K562 (cell line): Measurements from ENCODE around the gene AGPAT2. TPM values are rescaled to one million over a fixed set of nuclear protein-coding genes. Genes with fewer than 3 reads are reported as not detected.

Experiments
- CREM ChIP-seq: IDR thresholded peaks from 2 replicates; pipeline ENCODE4 v1.6.1; 2014; ENCODE audit warnings: antibody characterized with exemption, low read depth
- CSDE1 ChIP-seq, 2 experiments: fragments of 450-650 bp; IDR thresholded peaks; 2 replicates each; pipeline ENCODE4 v1.6.1; 2016; ENCODE audit warnings: mild to moderate bottlenecking in 1 of 2
- MBD2 ChIP-seq: sonication (generic); IDR thresholded peaks from 2 replicates; pipeline ENCODE4 v1.6.1; 2016; ENCODE audit warnings: low read depth, borderline replicate concordance
- MED1 ChIP-seq: sonication (generic); formaldehyde crosslinking; IDR thresholded peaks from 2 replicates; pipeline ENCODE4 v1.8.1; 2023; ENCODE audit warnings: missing genetic modification reagents, borderline replicate concordance
- MYC ChIP-seq, 2 experiments: fragments of 250-450 bp in 1 of 2; sonication (Bioruptor Pico) in 1 of 2; IDR thresholded peaks; 2 replicates each; pipeline versions ENCODE4 v1.5.1 to v1.6.1; 2012 to 2021; ENCODE audit warnings: low read depth in 2 of 2, borderline replicate concordance in 1 of 2, improper control_type of control experiment in 1 of 2, low read length in 1 of 2, mild to moderate bottlenecking in 1 of 2, moderate library complexity in 1 of 2
- PCBP1 ChIP-seq: fragments of 200-400 bp; formaldehyde crosslinking; IDR thresholded peaks from 2 replicates; pipeline ENCODE4 v1.6.1; 2018; ENCODE audit warnings: mild to moderate bottlenecking, low read depth, low read length; ENCODE audit not compliant: poor library complexity, severe bottlenecking
- RFX1 ChIP-seq: fragments of 450-650 bp; IDR thresholded peaks from 2 replicates; pipeline ENCODE4 v1.6.1; 2016; ENCODE audit warnings: mild to moderate bottlenecking, moderate library complexity
- SIN3B ChIP-seq: fragments of 450-650 bp; IDR thresholded peaks from 2 replicates; pipeline ENCODE4 v1.6.1; 2017; ENCODE audit warnings: low read depth, mild to moderate bottlenecking, moderate library complexity
- SMARCB1 ChIP-seq: IDR thresholded peaks from 2 replicates; pipeline ENCODE4 v1.6.1; 2011; ENCODE audit warnings: improper control_type of control experiment, low read depth; ENCODE audit not compliant: insufficient read length
- SMC3 ChIP-seq: conservative IDR thresholded peaks from 2 replicates; pipeline ENCODE4 v1.6.1; 2011; ENCODE audit warnings: low read depth, low read length, improper control_type of control experiment; ENCODE audit not compliant: insufficient read depth
- TEAD1 ChIP-seq, 2 experiments: fragments of 450-650 bp in 1 of 2; sonication (generic) in 1 of 2; formaldehyde crosslinking; IDR thresholded peaks; 2 replicates each; pipeline versions ENCODE4 v1.4.0 to v1.8.0; 2020 to 2022; ENCODE audit warnings: mild to moderate bottlenecking in 2 of 2, missing genetic modification reagents in 1 of 2
- TFAM ChIP-seq: fragments of 250-450 bp; sonication (Bioruptor Pico); conservative IDR thresholded peaks from 2 replicates; pipeline ENCODE4 v1.5.0; 2021; ENCODE audit warnings: mild to moderate bottlenecking, moderate library complexity
- ZNF217 ChIP-seq: sonication (generic); formaldehyde crosslinking; IDR thresholded peaks from 2 replicates; pipeline ENCODE4 v1.8.0; 2022; ENCODE audit warnings: mild to moderate bottlenecking, missing genetic modification reagents
- ZNF263 ChIP-seq: sonication (generic); formaldehyde crosslinking; IDR thresholded peaks from 2 replicates; pipeline ENCODE4 v1.8.0; 2022; ENCODE audit warnings: mild to moderate bottlenecking, missing genetic modification reagents, borderline replicate concordance
- ZNF507 ChIP-seq: conservative IDR thresholded peaks from 2 replicates; pipeline ENCODE4 v1.6.1; 2017; ENCODE audit warnings: missing genetic modification characterization, missing compliant biosample characterization
- polyA plus RNA-seq, 8 experiments: library from polyadenylated mRNA; depleted of rRNA in 4 of 8; stranded (reverse) in 5 of 8; unstranded in 3 of 8; fragments of >200 nt; fragmentation: Nextera tagmentation in 2 of 8; fragmentation: Illumina TruSeq in 1 of 8; extraction: Ambion mirVana in 2 of 8; extraction: Trizol in 1 of 8; gene quantifications; 2 replicates each; pipeline versions ENCODE4 v1.2.1 to v1.2.3, GENCODE V29; 2011 to 2014; ENCODE audit warnings: inconsistent platforms in 1 of 8, missing spikeins in 1 of 8
- total RNA-seq, 7 experiments: library from RNA; depleted of rRNA in 6 of 7; stranded (reverse); fragments of >200 nt in 6 of 7; fragmentation: Illumina TruSeq in 2 of 7; extraction: Trizol in 2 of 7; gene quantifications; 2 replicates each; pipeline versions ENCODE4 v1.2.1 to v1.2.3, GENCODE V29; 2011 to 2021; ENCODE audit warnings: low replicate concordance in 1 of 7
- TF ChIP-seq, protein P1 (sequence below), 2 experiments: IDR thresholded peaks; 2 replicates each; pipeline ENCODE4 v1.6.1; 2011; ENCODE audit warnings: borderline replicate concordance in 1 of 2, control low read depth in 1 of 2, low read depth in 1 of 2, low read length in 1 of 2, mild to moderate bottlenecking in 1 of 2, mixed read lengths in 1 of 2, moderate library complexity in 1 of 2; ENCODE audit not compliant: insufficient read depth in 1 of 2, insufficient read length in 1 of 2, poor library complexity in 1 of 2, severe bottlenecking in 1 of 2; ENCODE audit errors: extremely low read depth in 1 of 2
- TF ChIP-seq, protein P2 (sequence below): sonication (generic); formaldehyde crosslinking; IDR thresholded peaks from 2 replicates; pipeline ENCODE4 v1.8.0; 2022; ENCODE audit warnings: mild to moderate bottlenecking, missing genetic modification reagents
- TF ChIP-seq, protein P3 (sequence below): fragments of 250-450 bp; sonication (Bioruptor Pico); IDR thresholded peaks from 2 replicates; pipeline ENCODE4 v1.5.0; 2020; ENCODE audit warnings: mild to moderate bottlenecking
- TF ChIP-seq, protein P4 (sequence below): fragments of 450-650 bp; IDR thresholded peaks from 2 replicates; pipeline ENCODE4 v1.6.1; 2016

AGPAT2 gene
- total and polyA plus RNA-seq, 9 of the 15 experiments (the other 6 are each of a cell fraction or from before 2014, with no cell fraction given) = 0.13 to 54.5 (median 23.9) TPM

DNA sequence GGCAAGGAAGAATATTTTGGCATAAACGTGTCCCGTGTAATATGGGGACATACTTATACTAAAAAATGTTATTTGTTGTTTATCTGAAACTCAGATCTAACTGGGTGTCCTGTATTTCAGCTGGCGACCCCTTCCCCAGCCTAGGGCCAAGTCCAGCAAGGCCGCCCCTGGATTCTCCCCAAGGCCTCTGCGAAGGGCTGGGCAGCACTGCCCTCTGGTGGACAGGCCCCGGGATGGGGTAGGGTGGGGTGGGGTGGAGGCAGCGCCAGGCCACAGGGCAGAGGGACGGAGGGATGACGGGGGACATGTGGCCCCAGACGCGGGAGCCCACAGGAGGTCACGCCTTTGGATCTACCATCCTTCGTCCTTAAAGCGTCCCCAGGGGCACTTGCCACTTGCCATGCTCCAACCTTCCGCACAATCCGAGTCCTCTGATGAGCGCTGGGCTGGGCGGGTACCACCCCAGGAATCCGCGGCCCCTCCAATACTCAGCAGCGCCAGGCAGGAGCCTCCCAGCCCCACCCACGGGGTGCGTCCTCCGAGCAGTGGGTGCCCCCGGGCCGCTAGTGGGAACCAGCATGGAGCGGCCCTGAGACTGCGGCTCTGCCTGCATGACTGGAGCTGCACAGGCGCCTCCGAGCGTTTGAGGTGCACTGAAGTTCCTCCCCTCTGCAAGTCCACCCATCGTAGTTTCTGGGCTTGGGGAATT, 7.1 kb upstream of the AGPAT2 start (continued):
- TF ChIP-seq, protein P1, sequence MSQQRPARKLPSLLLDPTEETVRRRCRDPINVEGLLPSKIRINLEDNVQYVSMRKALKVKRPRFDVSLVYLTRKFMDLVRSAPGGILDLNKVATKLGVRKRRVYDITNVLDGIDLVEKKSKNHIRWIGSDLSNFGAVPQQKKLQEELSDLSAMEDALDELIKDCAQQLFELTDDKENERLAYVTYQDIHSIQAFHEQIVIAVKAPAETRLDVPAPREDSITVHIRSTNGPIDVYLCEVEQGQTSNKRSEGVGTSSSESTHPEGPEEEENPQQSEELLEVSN (IDR thresholded peaks at IDR 0.05; ENCODE audit: borderline replicate concordance in 1 of 2, extremely low read depth in 1 of 2, insufficient read depth in 1 of 2, insufficient read length in 1 of 2, low read depth in 1 of 2, low read length in 1 of 2, poor library complexity in 1 of 2, severe bottlenecking in 1 of 2) = peak in 1 of 2 experiments; percentile 64
- TF ChIP-seq SIN3B = 0 out of 2 replicates have a peak, but pooled peaks have one; percentile 38
- TF ChIP-seq CSDE1 (IDR thresholded peaks at IDR 0.05) = no peak
- TF ChIP-seq, protein P2, sequence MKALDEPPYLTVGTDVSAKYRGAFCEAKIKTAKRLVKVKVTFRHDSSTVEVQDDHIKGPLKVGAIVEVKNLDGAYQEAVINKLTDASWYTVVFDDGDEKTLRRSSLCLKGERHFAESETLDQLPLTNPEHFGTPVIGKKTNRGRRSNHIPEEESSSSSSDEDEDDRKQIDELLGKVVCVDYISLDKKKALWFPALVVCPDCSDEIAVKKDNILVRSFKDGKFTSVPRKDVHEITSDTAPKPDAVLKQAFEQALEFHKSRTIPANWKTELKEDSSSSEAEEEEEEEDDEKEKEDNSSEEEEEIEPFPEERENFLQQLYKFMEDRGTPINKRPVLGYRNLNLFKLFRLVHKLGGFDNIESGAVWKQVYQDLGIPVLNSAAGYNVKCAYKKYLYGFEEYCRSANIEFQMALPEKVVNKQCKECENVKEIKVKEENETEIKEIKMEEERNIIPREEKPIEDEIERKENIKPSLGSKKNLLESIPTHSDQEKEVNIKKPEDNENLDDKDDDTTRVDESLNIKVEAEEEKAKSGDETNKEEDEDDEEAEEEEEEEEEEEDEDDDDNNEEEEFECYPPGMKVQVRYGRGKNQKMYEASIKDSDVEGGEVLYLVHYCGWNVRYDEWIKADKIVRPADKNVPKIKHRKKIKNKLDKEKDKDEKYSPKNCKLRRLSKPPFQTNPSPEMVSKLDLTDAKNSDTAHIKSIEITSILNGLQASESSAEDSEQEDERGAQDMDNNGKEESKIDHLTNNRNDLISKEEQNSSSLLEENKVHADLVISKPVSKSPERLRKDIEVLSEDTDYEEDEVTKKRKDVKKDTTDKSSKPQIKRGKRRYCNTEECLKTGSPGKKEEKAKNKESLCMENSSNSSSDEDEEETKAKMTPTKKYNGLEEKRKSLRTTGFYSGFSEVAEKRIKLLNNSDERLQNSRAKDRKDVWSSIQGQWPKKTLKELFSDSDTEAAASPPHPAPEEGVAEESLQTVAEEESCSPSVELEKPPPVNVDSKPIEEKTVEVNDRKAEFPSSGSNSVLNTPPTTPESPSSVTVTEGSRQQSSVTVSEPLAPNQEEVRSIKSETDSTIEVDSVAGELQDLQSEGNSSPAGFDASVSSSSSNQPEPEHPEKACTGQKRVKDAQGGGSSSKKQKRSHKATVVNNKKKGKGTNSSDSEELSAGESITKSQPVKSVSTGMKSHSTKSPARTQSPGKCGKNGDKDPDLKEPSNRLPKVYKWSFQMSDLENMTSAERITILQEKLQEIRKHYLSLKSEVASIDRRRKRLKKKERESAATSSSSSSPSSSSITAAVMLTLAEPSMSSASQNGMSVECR (CRISPR knock-in tag) = 0 out of 2 replicates have a peak, but pooled peaks have one; percentile 18
- no peak for TF ChIP-seq RFX1
- TF ChIP-seq MBD2 = no peak
- peak; percentile 74 for TF ChIP-seq SMC3
- TF ChIP-seq TEAD1 (CRISPR knock-in tag; IDR thresholded peaks at IDR 0.05) = 0 out of 4 replicates have a peak, but pooled peaks of 1 of the 2 experiments have one; percentile 21
- TF ChIP-seq SMARCB1 = no peak
- no peak for TF ChIP-seq ZNF507 (tag)
- peak; percentile 72; the same call in 1 of the 2 replicates for TF ChIP-seq ZNF263
- peak; percentile 64 for TF ChIP-seq PCBP1
- TF ChIP-seq, protein P3, sequence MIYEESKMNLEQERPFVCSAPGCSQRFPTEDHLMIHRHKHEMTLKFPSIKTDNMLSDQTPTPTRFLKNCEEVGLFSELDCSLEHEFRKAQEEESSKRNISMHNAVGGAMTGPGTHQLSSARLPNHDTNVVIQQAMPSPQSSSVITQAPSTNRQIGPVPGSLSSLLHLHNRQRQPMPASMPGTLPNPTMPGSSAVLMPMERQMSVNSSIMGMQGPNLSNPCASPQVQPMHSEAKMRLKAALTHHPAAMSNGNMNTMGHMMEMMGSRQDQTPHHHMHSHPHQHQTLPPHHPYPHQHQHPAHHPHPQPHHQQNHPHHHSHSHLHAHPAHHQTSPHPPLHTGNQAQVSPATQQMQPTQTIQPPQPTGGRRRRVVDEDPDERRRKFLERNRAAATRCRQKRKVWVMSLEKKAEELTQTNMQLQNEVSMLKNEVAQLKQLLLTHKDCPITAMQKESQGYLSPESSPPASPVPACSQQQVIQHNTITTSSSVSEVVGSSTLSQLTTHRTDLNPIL = no peak
- TF ChIP-seq, protein P4, sequence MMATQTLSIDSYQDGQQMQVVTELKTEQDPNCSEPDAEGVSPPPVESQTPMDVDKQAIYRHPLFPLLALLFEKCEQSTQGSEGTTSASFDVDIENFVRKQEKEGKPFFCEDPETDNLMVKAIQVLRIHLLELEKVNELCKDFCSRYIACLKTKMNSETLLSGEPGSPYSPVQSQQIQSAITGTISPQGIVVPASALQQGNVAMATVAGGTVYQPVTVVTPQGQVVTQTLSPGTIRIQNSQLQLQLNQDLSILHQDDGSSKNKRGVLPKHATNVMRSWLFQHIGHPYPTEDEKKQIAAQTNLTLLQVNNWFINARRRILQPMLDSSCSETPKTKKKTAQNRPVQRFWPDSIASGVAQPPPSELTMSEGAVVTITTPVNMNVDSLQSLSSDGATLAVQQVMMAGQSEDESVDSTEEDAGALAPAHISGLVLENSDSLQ = no peak
- TF ChIP-seq MED1 = no peak
- TF ChIP-seq ZNF217 (CRISPR knock-in tag) = no peak
- peak; percentile 30; the same call in 1 of the 2 replicates for TF ChIP-seq CREM
- no peak for TF ChIP-seq TFAM (CRISPR knock-in tag)
- peak; percentile 39; the same call in 1 of the 2 replicates for TF ChIP-seq MYC (IDR thresholded peaks at IDR 0.05; ENCODE audit: low read depth, low read length)
- no peak for TF ChIP-seq MYC (CRISPR knock-in tag; IDR thresholded peaks at IDR 0.05; ENCODE audit: borderline replicate concordance, low read depth)
